SH-SY5Y (cell line): ENCODE measurements around the gene POLR2J3.
"Not testable (repeated sequence)": the region's sequence is repeated elsewhere in the genome, so short reads cannot be mapped to it uniquely, and the experiment has no call there.

Experiments used
- GATA2 ChIP-seq: IDR thresholded peaks from 2 replicates; pipeline ENCODE4 v1.6.1; 2011; ENCODE audit warnings: mild to moderate bottlenecking, low read depth, low read length
- GATA3 ChIP-seq: IDR thresholded peaks from 2 replicates; pipeline ENCODE4 v1.6.1; 2011; ENCODE audit warnings: low read depth, mild to moderate bottlenecking, low read length, moderate library complexity

POLR2J3 gene

GRCh38 chr7:102572261-102573239, at the start of gene POLR2J3:
POLR2J3 (minus strand) TSS chr7:102572583; CDS start chr7:102572521, 62 bp downstream.
- TF ChIP-seq GATA2, GATA3: not testable (repeated sequence)

- not testable (repeated sequence) for TF ChIP-seq GATA3, GATA2
Measured at GRCh38 chr7:102616507-102617125, 44.2 kb upstream of the POLR2J3 start, which contains the start of gene RASA4. RASA4 (minus strand) TSS chr7:102616756; CDS start chr7:102616689, 67 bp downstream.

- TF ChIP-seq GATA2, GATA3: not testable (repeated sequence)
Measured at GRCh38 chr7:102550808-102551422, 21.5 kb downstream of the POLR2J3 start, which contains the start of gene SPDYE2. SPDYE2 (plus strand) TSS chr7:102551226; CDS start chr7:102553256, 2,030 bp downstream.

GRCh38 chr7:102543596-102543995, 28.8 kb downstream of the POLR2J3 start, which contains the start of gene UPK3BL2:
UPK3BL2 (minus strand) TSS chr7:102543696; CDS start chr7:102543636, 60 bp downstream.
- TF ChIP-seq GATA2, GATA3: not testable (repeated sequence)

- TF ChIP-seq GATA2, GATA3: not testable (repeated sequence)
Measured at GRCh38 chr7:102517550-102518147, 54.7 kb downstream of the POLR2J3 start, which contains the start of gene RASA4B. RASA4B (minus strand) TSS chr7:102517777; CDS start chr7:102517710, 67 bp downstream.
